Daoy (cell line): ENCODE measurements around the gene KLHL30. TPM values are rescaled to one million over a fixed set of nuclear protein-coding genes. Genes with fewer than 3 reads are reported as not detected.
A peak's percentile ranks its signal among the peaks of the same experiment; 100 is the strongest.

Experiments used
- DNase-seq: peaks from one replicate; pipeline ENCODE4 v3.0.0-alpha.2; 2015; ENCODE audit warnings: low read depth
- total RNA-seq: library from RNA; depleted of rRNA; stranded (reverse); fragments of >200 nt; shearing (Covaris generic); gene quantifications from 2 replicates; pipeline ENCODE4 v1.2.3, GENCODE V29; 2014

The KLHL30 gene
- total RNA-seq, 1 experiment from 2014 or later: 0.17 TPM

GRCh38 chr2:238120463-238121298 lies 17.8 kb upstream of the KLHL30 start:
- no peak for DNase-seq

GRCh38 chr2:238121511-238122286 lies 16.8 kb upstream of the KLHL30 start:
- DNase-seq: no peak

- DNase-seq: no peak
These were observed 15.9 kb upstream of the KLHL30 start for GRCh38 chr2:238122287-238123217.

- DNase-seq: no peak
These were observed 15.1 kb upstream of the KLHL30 start for GRCh38 chr2:238123218-238123971.

- no peak for DNase-seq
These were observed 14.4 kb upstream of the KLHL30 start for GRCh38 chr2:238123991-238124470.

GRCh38 chr2:238124488-238125126 lies 13.9 kb upstream of the KLHL30 start:
- no peak for DNase-seq

GRCh38 chr2:238125127-238125885 lies 13.2 kb upstream of the KLHL30 start:
- no peak for DNase-seq

- DNase-seq: no peak
These were observed 12.1 kb upstream of the KLHL30 start for GRCh38 chr2:238126338-238126737.

- no peak for DNase-seq
These were observed 11.7 kb upstream of the KLHL30 start for GRCh38 chr2:238126775-238127164.

GRCh38 chr2:238127165-238128060 lies 11.1 kb upstream of the KLHL30 start:
- DNase-seq: peak; percentile 59

GRCh38 chr2:238128061-238128440 lies 10.4 kb upstream of the KLHL30 start:
- no peak for DNase-seq

GRCh38 chr2:238128534-238129001 lies 9.9 kb upstream of the KLHL30 start:
- no peak for DNase-seq

GRCh38 chr2:238129166-238130010 lies 9.1 kb upstream of the KLHL30 start:
- no peak for DNase-seq

GRCh38 chr2:238130111-238130695 lies 8.3 kb upstream of the KLHL30 start:
- no peak for DNase-seq

GRCh38 chr2:238130696-238131628 lies 7.5 kb upstream of the KLHL30 start:
- DNase-seq: no peak
